Measurements from ENCODE around the gene SCARF1.
"Not testable (repeated sequence)": the region's sequence is repeated elsewhere in the genome, so short reads cannot be mapped to it uniquely, and the experiment has no call there.

Gene SCARF1

DNA sequence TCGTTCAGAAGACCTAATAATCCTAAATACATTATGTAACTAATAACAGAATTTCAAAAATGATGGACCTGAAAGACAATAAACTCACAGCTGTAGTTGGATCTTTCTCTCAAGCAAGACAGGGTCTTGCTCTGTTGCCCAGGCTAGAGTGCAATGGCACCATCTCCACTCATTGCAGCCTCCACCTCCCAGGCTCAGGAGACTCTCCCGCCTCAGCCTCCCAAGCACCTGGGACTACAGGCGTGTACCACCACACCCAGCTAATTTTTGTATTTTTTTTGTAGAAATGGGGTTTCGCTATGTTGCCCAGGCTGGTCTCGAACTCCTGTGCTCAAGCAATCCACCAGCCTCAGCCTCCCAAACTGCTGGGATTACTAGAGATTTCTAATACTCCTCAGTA lies 18.4 kb upstream of the SCARF1 start:
- not testable (repeated sequence) for ATAC-seq

DNA sequence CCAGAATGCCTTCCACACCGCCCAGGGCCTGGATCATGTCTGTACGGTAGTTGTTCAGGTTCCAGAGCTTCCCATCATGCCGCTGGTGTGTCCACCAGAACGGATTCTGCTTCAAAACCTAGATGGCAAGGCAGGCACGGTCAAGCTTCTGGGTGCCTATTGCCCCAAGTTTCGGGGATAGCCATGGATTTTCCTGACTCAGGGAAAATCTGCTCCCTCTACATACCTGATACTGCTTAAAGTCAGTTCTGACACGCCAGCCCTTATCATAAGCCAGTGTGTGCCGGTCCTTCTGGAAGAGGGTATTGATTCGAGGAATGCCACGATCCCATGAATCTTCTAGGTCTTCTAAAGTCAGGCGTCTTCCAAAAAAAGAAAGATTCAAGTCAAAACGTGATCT lies 15.5 kb upstream of the SCARF1 start:
- TF ChIP-seq TCF4 (CRISPR knock-in tag; IDR thresholded peaks at IDR 0.05; ENCODE audit: borderline replicate concordance): no peak

DNA sequence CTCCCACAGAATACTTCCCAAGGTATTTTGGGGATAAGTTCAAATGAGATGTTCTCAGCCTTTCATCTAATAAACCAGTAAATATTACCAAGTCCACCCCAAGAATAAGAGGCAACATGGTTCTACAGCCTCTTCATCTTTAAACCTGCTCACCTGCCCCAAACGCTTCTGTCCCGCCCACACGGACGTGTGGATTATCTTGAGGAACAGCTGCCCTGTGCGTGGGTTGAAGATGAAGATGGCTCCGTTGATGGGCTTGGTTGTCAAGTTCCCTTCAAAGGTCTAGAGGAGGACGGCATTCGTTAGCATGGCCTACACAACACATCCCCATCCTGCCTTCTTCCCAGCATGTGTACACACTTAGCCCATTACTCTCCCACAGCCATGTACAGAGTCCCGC lies 12.6 kb upstream of the SCARF1 start:
- ATAC-seq: no peak
- TF ChIP-seq ZNF565 (CRISPR knock-in tag; conservative IDR thresholded peaks at IDR 0.05; ENCODE audit: low read depth) (no peak), ZNF70 (CRISPR knock-in tag; IDR thresholded peaks at IDR 0.05) (no peak), ZFP3 (CRISPR knock-in tag; IDR thresholded peaks at IDR 0.05) (no peak), OSR1 (CRISPR knock-in tag; IDR thresholded peaks at IDR 0.05) (no peak), PPARA (CRISPR knock-in tag; IDR thresholded peaks at IDR 0.05; ENCODE audit: borderline replicate concordance) (no peak), TCF4 (CRISPR knock-in tag; IDR thresholded peaks at IDR 0.05; ENCODE audit: borderline replicate concordance) (no peak), RARB (CRISPR knock-in tag; IDR thresholded peaks at IDR 0.05) (no peak), ZNF8 (CRISPR knock-in tag; IDR thresholded peaks at IDR 0.05) (no peak), GLIS3 (CRISPR knock-in tag; IDR thresholded peaks at IDR 0.05) (no peak)
- TF ChIP-seq, protein P1, sequence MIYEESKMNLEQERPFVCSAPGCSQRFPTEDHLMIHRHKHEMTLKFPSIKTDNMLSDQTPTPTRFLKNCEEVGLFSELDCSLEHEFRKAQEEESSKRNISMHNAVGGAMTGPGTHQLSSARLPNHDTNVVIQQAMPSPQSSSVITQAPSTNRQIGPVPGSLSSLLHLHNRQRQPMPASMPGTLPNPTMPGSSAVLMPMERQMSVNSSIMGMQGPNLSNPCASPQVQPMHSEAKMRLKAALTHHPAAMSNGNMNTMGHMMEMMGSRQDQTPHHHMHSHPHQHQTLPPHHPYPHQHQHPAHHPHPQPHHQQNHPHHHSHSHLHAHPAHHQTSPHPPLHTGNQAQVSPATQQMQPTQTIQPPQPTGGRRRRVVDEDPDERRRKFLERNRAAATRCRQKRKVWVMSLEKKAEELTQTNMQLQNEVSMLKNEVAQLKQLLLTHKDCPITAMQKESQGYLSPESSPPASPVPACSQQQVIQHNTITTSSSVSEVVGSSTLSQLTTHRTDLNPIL (CRISPR knock-in tag; IDR thresholded peaks at IDR 0.05; ENCODE audit: low read depth): no peak
- TF ChIP-seq, protein P2, sequence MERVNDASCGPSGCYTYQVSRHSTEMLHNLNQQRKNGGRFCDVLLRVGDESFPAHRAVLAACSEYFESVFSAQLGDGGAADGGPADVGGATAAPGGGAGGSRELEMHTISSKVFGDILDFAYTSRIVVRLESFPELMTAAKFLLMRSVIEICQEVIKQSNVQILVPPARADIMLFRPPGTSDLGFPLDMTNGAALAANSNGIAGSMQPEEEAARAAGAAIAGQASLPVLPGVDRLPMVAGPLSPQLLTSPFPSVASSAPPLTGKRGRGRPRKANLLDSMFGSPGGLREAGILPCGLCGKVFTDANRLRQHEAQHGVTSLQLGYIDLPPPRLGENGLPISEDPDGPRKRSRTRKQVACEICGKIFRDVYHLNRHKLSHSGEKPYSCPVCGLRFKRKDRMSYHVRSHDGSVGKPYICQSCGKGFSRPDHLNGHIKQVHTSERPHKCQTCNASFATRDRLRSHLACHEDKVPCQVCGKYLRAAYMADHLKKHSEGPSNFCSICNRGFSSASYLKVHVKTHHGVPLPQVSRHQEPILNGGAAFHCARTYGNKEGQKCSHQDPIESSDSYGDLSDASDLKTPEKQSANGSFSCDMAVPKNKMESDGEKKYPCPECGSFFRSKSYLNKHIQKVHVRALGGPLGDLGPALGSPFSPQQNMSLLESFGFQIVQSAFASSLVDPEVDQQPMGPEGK (CRISPR knock-in tag; IDR thresholded peaks at IDR 0.05; ENCODE audit: borderline replicate concordance): no peak
- TF ChIP-seq, protein P3, sequence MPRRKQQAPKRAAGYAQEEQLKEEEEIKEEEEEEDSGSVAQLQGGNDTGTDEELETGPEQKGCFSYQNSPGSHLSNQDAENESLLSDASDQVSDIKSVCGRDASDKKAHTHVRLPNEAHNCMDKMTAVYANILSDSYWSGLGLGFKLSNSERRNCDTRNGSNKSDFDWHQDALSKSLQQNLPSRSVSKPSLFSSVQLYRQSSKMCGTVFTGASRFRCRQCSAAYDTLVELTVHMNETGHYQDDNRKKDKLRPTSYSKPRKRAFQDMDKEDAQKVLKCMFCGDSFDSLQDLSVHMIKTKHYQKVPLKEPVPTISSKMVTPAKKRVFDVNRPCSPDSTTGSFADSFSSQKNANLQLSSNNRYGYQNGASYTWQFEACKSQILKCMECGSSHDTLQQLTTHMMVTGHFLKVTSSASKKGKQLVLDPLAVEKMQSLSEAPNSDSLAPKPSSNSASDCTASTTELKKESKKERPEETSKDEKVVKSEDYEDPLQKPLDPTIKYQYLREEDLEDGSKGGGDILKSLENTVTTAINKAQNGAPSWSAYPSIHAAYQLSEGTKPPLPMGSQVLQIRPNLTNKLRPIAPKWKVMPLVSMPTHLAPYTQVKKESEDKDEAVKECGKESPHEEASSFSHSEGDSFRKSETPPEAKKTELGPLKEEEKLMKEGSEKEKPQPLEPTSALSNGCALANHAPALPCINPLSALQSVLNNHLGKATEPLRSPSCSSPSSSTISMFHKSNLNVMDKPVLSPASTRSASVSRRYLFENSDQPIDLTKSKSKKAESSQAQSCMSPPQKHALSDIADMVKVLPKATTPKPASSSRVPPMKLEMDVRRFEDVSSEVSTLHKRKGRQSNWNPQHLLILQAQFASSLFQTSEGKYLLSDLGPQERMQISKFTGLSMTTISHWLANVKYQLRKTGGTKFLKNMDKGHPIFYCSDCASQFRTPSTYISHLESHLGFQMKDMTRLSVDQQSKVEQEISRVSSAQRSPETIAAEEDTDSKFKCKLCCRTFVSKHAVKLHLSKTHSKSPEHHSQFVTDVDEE (CRISPR knock-in tag; IDR thresholded peaks at IDR 0.05): no peak

More for the DNA sequence above, 15.5 kb upstream of the SCARF1 start:
- no peak for ATAC-seq

DNA sequence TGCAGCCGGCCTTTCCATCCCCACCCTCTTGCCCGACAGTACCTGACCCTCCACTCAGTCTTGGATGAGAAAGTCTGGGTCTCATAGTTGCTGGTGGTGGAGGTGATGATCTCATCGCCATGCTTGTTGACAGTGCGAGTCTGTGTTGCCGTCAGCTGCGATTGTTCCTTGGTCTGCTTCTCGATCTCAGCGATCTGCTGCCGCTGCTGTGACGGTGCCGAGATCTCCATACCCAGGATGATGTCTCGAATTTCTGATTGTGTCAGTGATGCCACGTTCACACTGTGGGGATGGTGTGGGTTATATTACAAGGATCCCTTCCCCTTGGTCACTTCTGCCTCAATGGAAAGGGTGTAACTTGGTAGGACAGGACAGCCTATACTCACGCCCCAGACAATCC lies 8.2 kb upstream of the SCARF1 start:
- ATAC-seq: no peak
- no peak for TF ChIP-seq ZFP30 (CRISPR knock-in tag; IDR thresholded peaks at IDR 0.05)
- no peak for TF ChIP-seq CSRNP3 (CRISPR knock-in tag; IDR thresholded peaks at IDR 0.05)
- TF ChIP-seq GLIS3 (CRISPR knock-in tag; IDR thresholded peaks at IDR 0.05): no peak

DNA sequence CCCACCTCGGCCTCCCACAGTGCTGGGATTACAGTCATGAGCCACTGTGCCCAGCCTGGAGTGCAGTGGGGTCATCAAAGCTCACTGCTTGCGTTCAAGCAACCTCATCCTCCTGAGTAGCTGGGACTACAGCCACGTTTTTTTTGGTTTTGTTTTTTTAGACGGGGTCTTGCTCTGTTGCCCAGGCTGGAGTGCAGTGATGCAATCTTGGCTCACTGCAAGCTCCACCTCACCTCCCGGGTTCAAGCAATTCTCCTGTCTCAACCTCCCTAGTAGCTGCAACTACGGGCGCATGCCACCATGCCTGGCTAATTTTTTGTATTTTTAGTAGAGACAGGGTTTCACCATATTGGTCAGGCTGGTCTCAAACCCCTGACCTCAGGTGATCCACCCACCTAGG lies 7.3 kb upstream of the SCARF1 start:
- ATAC-seq: not testable (repeated sequence)

DNA sequence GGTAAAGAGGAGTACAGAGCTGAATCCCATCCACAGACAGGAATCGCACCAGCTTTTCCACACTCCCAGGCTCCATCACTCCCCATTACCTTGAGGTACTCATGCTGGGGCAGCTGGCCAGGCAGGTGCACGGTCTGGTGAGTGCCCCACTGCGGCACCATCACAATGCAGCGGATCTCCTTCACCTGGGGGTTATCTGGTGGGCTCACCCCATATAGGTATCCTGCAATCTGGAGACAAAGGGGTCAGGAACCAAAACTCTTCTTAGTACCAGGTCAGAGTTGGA lies 6.0 kb upstream of the SCARF1 start:
- no peak for ATAC-seq
- TF ChIP-seq ZC3H10 (CRISPR knock-in tag; IDR thresholded peaks at IDR 0.05) (no peak), ZNF565 (CRISPR knock-in tag; conservative IDR thresholded peaks at IDR 0.05; ENCODE audit: low read depth) (no peak), OSR1 (CRISPR knock-in tag; IDR thresholded peaks at IDR 0.05) (no peak), RARB (CRISPR knock-in tag; IDR thresholded peaks at IDR 0.05) (no peak), ESRRG (CRISPR knock-in tag; IDR thresholded peaks at IDR 0.05) (no peak), TCF4 (CRISPR knock-in tag; IDR thresholded peaks at IDR 0.05; ENCODE audit: borderline replicate concordance) (no peak)
- TF ChIP-seq, protein P2 (CRISPR knock-in tag; IDR thresholded peaks at IDR 0.05; ENCODE audit: borderline replicate concordance): no peak
- TF ChIP-seq, protein P1 (CRISPR knock-in tag; IDR thresholded peaks at IDR 0.05; ENCODE audit: low read depth): no peak
